Measurements from ENCODE around the gene UIMC1. TPM values are rescaled to one million over a fixed set of nuclear protein-coding genes. Genes with fewer than 3 reads are reported as not detected.

The UIMC1 gene
- polyA plus RNA-seq, 1 donor (not counting 4 experiments of a cell fraction or from before 2014, with no cell fraction given), result 29.0 TPM

DNA sequence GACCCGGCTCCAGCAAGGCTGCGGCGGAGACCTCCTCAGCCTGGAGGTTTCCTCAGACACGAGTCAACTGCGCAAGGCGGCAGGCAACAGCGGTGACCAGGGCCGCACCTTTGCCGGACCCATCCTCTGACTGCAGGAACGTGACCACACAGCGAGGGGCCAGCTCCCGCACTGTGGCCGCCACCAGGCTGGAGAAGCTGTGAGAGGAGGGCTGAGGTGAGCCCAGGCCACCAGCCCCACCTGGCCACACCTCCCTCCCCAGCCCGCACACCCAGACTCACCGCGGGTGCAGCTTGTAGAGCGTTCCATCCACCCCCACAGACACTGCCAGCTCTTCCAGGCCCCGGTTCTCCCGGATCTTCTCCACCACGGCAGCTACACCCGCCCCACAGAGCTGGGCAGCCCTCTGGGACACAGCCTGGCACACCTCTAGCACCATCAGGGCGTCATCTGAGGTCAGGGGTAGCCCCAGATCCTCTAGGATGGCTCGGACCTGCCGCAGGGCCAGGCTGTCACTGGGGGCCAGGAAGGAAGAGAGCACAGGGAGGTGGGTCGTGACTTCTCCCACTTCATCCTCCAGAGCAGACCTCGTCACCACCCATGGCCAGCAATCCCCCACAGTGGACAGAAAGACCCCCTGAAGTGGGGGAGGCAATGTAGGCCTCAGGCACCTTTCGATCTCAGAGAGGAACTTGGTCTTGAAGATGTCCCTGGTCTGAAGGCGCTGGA lies 125.4 kb downstream of the UIMC1 start:
- H3K79me2 ChIP-seq (ENCODE audit: control insufficient read depth, insufficient read depth, low read length), result no peaks in the 10 kb centered on the region
- H3K27ac ChIP-seq (ENCODE audit: control insufficient read depth, insufficient read depth, low read length), result no peak overlapping the region
- no peaks in the 10 kb centered on the region for H3K9me3 ChIP-seq (ENCODE audit: control insufficient read depth, low read depth, low read length)
- TF ChIP-seq EZH2 (IDR thresholded peaks at IDR 0.05; ENCODE audit: low read length) (no peak), CTCF (optimal IDR thresholded peaks at IDR 0.05 in 1 of 3, IDR thresholded peaks at IDR 0.05 in 1 of 3, conservative IDR thresholded peaks at IDR 0.05 in 1 of 3; ENCODE audit: extremely low read depth in 1 of 3, insufficient read depth in 2 of 3, low read length in 3 of 3) (no peak)
- H3K4me3 ChIP-seq (ENCODE audit: control insufficient read depth in 2 of 3, extremely low read depth in 1 of 3, insufficient read depth in 2 of 3, low read depth in 1 of 3, low read length in 3 of 3), result no peak overlapping the region
- no peak overlapping the region for H2AFZ ChIP-seq (ENCODE audit: control insufficient read depth, low read length)
- H3K27me3 ChIP-seq (ENCODE audit: control insufficient read depth, extremely low read depth, insufficient read depth, low read length), result peaks cover 21% of the 10 kb centered on the region
- H3K9ac ChIP-seq (ENCODE audit: control insufficient read depth, extremely low read depth, insufficient read depth, low read length), result no peak overlapping the region
- DNase-seq (ENCODE audit: low read depth, low spot score) (no peak), FAIRE-seq (no peak)
- no peaks in the 10 kb centered on the region for H3K9me1 ChIP-seq (ENCODE audit: control insufficient read depth, extremely low read depth, insufficient read depth, low read length)
- dilution Hi-C loops (cut with MboI; ENCODE audit: extremely low pct_ligation_motif_present, low sequenced_read_pairs), result no loop called here
- H3K4me2 ChIP-seq (ENCODE audit: control insufficient read depth, extremely low read depth, insufficient read depth, low read depth, low read length), result no peak overlapping the region
- H4K20me1 ChIP-seq (ENCODE audit: control insufficient read depth, extremely low read depth, insufficient read depth, low read length), result no peaks in the 10 kb centered on the region
- H3K36me3 ChIP-seq (ENCODE audit: control insufficient read depth in 2 of 2, extremely low read depth in 1 of 2, insufficient read depth in 2 of 2, low read length in 2 of 2), result no peaks in the 10 kb centered on the region
- no peaks in the 10 kb centered on the region for H3K4me1 ChIP-seq (ENCODE audit: control insufficient read depth, extremely low read depth, insufficient read depth, low read length)

GRCh38 chr5:176880366-176881020 lies 126.1 kb downstream of the UIMC1 start:
- H4K20me1 ChIP-seq (ENCODE audit: control insufficient read depth, extremely low read depth, insufficient read depth, low read length), result no peaks in the 10 kb centered on the region
- no peak overlapping the region for H3K4me2 ChIP-seq (ENCODE audit: control insufficient read depth, extremely low read depth, insufficient read depth, low read depth, low read length)
- no peak overlapping the region for H2AFZ ChIP-seq (ENCODE audit: control insufficient read depth, low read length)
- H3K9ac ChIP-seq (ENCODE audit: control insufficient read depth, extremely low read depth, insufficient read depth, low read length), result no peak overlapping the region
- dilution Hi-C loops (cut with MboI; ENCODE audit: extremely low pct_ligation_motif_present, low sequenced_read_pairs), result no loop called here
- no peaks in the 10 kb centered on the region for H3K36me3 ChIP-seq (ENCODE audit: control insufficient read depth in 2 of 2, extremely low read depth in 1 of 2, insufficient read depth in 2 of 2, low read length in 2 of 2)
- no peaks in the 10 kb centered on the region for H3K9me1 ChIP-seq (ENCODE audit: control insufficient read depth, extremely low read depth, insufficient read depth, low read length)
- peaks cover 28% of the 10 kb centered on the region for H3K27me3 ChIP-seq (ENCODE audit: control insufficient read depth, extremely low read depth, insufficient read depth, low read length)
- DNase-seq (ENCODE audit: low read depth, low spot score), result no peak
- TF ChIP-seq EZH2 (IDR thresholded peaks at IDR 0.05; ENCODE audit: low read length) (no peak), CTCF (optimal IDR thresholded peaks at IDR 0.05 in 1 of 3, IDR thresholded peaks at IDR 0.05 in 1 of 3, conservative IDR thresholded peaks at IDR 0.05 in 1 of 3; ENCODE audit: extremely low read depth in 1 of 3, insufficient read depth in 2 of 3, low read length in 3 of 3) (no peak)
- no peaks in the 10 kb centered on the region for H3K4me1 ChIP-seq (ENCODE audit: control insufficient read depth, extremely low read depth, insufficient read depth, low read length)
- H3K9me3 ChIP-seq (ENCODE audit: control insufficient read depth, low read depth, low read length), result no peaks in the 10 kb centered on the region
- no peaks in the 10 kb centered on the region for H3K79me2 ChIP-seq (ENCODE audit: control insufficient read depth, insufficient read depth, low read length)
- no peak overlapping the region for H3K4me3 ChIP-seq (ENCODE audit: control insufficient read depth in 2 of 3, extremely low read depth in 1 of 3, insufficient read depth in 2 of 3, low read depth in 1 of 3, low read length in 3 of 3)
- no peak for FAIRE-seq
- no peak overlapping the region for H3K27ac ChIP-seq (ENCODE audit: control insufficient read depth, insufficient read depth, low read length)
